Small intestine (tissue), 7 donors: ENCODE results near the gene SFRP2. TPM values are rescaled to one million over a fixed set of nuclear protein-coding genes. Genes with fewer than 3 reads are reported as not detected.

Experiments
- DNase-seq, 2 donors: peaks; one replicate each; pipeline versions ENCODE4 v3.0.0 to v3.0.0-alpha.2; 2013
- FAIRE-seq: peaks from 2 replicates; lab custom pipeline; 2012; peaks lifted over from hg19 to GRCh38; lab: Jason Lieb, UNC
- H3K27ac ChIP-seq, 3 donors: one replicate each; pipeline ENCODE4 v1.5.1; 2013; ENCODE audit warnings: low read length in 2 of 3, mild to moderate bottlenecking in 2 of 3, control low read depth in 1 of 3, inconsistent platforms in 1 of 3, low read depth in 1 of 3, moderate library complexity in 1 of 3
- H3K27me3 ChIP-seq, 3 donors: one replicate each; pipeline ENCODE4 v1.6.1; 2013; ENCODE audit warnings: low read length in 3 of 3, inconsistent platforms in 1 of 3; ENCODE audit not compliant: control insufficient read depth in 3 of 3, insufficient read depth in 3 of 3
- H3K36me3 ChIP-seq, 3 donors: one replicate each; pipeline ENCODE4 v1.6.1; 2013; ENCODE audit warnings: low read length in 3 of 3, inconsistent platforms in 1 of 3, low read depth in 1 of 3, mild to moderate bottlenecking in 1 of 3, moderate library complexity in 1 of 3; ENCODE audit not compliant: control insufficient read depth in 3 of 3, insufficient read depth in 2 of 3
- H3K4me1 ChIP-seq, 3 donors: one replicate each; pipeline ENCODE4 v1.6.1; 2013; ENCODE audit warnings: low read length in 2 of 3, inconsistent platforms in 1 of 3, low read depth in 1 of 3, mild to moderate bottlenecking in 1 of 3, moderate library complexity in 1 of 3; ENCODE audit not compliant: control insufficient read depth in 3 of 3, insufficient read depth in 2 of 3
- H3K4me3 ChIP-seq, 3 donors: one replicate each; pipeline ENCODE4 v1.5.1; 2013; ENCODE audit warnings: low read length in 3 of 3, control low read depth in 1 of 3, inconsistent platforms in 1 of 3, low read depth in 1 of 3, mild to moderate bottlenecking in 1 of 3, moderate library complexity in 1 of 3
- H3K9me3 ChIP-seq, 2 donors: one replicate each; pipeline ENCODE4 v1.6.1; 2013; ENCODE audit warnings: low read depth in 1 of 2, low read length in 1 of 2; ENCODE audit not compliant: control insufficient read depth in 2 of 2, insufficient read depth in 1 of 2
- WGBS, 3 donors: extraction: QIAGEN DNeasy Blood & Tissue Kit; methylation state at CpG; one replicate each; pipeline ENCODE4 v1.1.7; 2013; 5-methylcytosine and 5-hydroxymethylcytosine counted together
- polyA plus RNA-seq, 4 donors: library from polyadenylated mRNA; stranded (reverse) in 3 of 4; unstranded in 1 of 4; fragments of 200-250 nt in 3 of 4; fragments of 120-200 nt in 1 of 4; gene quantifications; one replicate each; pipeline versions ENCODE4 v1.2.1 to v1.2.3, GENCODE V29; 2013
- donor health status: healthy with polysubstance abuse.
- donor health status: control.
- donor health status: control.
- donor health status: Bipolar disorder and iron deficiency.
- donor health status: healthy.

SFRP2 gene
- polyA plus RNA-seq, 4 donors = 1.1 to 11.6 TPM; not detected in 2

DNA sequence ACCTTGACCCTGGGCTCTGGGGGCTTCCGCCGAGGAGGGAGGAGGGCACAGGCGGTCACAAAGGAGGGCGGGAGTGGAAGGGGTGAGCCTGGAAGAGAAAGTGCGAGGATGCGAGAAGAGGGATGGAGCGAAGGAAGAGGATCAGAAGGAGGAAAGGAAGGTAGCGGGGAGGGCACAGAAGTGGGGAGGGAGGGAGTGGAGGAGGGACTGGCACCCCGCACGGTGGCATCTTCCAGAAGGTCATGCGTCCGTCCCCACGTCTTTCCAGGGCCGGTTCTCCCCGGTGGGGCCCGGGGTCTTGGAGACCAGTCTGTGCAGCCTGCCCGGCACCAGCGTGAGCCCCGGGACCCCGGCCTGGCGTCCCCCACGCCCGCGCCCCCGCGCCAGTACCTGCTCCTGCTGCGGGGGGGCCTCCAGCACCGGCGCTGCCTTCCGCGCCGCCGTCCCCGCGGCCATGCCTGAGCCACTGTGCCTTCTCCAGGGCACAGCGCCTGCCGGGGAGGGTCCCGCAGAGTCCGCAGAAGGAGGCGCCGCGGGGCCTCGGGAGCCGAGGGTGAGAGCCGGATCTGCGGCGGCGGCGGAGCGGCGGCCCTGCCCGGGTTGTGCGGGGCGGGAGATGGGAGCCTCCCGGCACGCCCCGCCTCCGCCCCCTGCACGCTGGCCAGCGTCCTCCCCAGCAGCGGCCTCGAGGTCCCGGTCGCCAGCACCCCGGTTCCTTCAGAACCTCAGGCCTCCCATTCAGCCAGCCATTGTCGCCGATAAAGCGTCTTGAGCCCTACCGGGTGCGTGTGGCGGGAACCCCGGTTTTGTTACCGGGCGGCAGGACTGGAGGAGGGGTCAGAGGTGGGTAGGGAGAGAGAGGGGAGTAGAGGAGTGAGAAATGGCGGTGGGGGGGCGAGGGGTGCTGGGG, 29.2 kb downstream of the SFRP2 start, which contains the start of gene RNF175:
TSS of gene RNF175 (minus strand) at position 618 of the 910 bp plus-strand sequence. CDS start at position 456, 162 bp downstream.
- Histone ChIP-seq H3K4me1 (peaks cover 0 to 8% (median 0%) of the 10 kb centered on the region in 3 donors), H3K4me3 (peak within 1 kb of the TSS in 2 of 3 donors; percentile 29 to 35), H3K27me3 (peaks cover 3 to 56% (median 21%) of the 10 kb centered on the region in 3 donors), H3K27ac (no peak within 1 kb of the TSS), H3K36me3 (no peaks in the 10 kb centered on the region), H3K9me3 (peaks cover 0 to 5% of the 10 kb centered on the region in 2 donors)
- DNase-seq (peak in 1 of 2 donors; percentile 33), FAIRE-seq (no peak)
- 7 to 10% (median 8%) methylated on average over 43 to 76 of the region's 76 CpGs for WGBS, 3 donors

DNA sequence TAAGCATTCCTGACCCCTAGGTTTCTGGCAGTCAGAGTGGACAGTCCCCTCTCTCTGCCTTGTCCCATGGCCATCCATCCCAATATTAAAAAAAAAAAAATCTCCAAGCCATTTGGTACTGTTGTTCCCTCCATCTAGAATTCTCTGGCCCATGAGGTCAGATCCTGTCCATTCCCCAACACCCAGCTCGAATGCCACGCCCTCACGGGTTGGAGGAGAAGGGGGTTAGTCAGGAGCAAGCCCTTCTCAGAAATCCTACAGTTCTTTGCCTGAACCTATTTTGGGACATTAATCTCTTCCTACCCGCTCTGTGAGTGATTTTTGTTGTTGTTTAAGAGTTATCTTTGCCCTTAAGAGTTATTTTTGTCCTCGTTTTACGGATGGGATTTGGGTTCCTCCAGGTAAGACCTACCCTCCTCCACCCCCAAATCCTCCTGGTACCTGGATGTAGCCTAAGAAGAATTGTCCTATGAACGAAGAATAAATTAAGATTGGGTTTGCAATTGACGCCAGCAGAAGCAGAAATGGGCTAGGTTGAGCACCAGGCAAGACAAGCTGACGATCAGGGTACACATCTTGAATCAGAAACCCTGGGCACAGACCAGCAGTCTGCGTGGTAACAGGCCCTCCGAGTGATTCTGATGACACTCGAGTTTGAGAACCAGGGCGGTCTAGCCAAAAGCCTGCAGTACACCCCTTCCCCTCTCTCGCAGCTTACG, 30.0 kb downstream of the SFRP2 start:
- no peak overlapping the region for H3K27ac ChIP-seq
- WGBS, 3 donors = 43 to 60% (median 58%) methylated on average over 15 of the region's 15 CpGs
- no peaks in the 10 kb centered on the region for H3K36me3 ChIP-seq
- FAIRE-seq (no peak), DNase-seq (no peak)
- peaks cover 0 to 8% (median 0%) of the 10 kb centered on the region in 3 donors for H3K4me1 ChIP-seq
- H3K27me3 ChIP-seq = peaks cover 3 to 56% (median 19%) of the 10 kb centered on the region in 3 donors
- peak overlapping the region in 1 of 3 donors; percentile 18 for H3K4me3 ChIP-seq
- peaks cover 0 to 11% of the 10 kb centered on the region in 2 donors for H3K9me3 ChIP-seq

DNA sequence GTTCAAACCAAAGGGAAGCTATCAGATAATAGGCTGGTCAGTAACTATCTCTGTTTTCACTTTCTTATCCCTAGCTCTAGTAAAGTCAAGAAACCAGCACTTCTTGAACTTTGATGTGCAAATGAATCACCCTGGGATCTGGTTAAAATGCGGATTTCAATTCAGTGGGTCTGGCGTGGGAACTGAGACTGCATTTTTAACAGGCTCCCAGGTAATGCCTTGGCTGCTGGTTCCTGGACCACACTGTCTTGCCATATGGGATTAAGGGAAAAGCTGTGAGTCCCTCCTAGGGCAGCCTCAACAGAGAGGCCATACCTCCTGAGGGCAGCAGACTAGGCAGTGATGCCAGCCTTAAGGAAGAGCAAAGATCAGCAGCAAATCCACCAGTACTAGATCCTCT, 30.7 kb downstream of the SFRP2 start:
- WGBS, 3 donors = 48 to 74% (median 60%) methylated on average over 2 of the region's 2 CpGs
- H3K4me3 ChIP-seq = no peak overlapping the region
- no peak for FAIRE-seq

DNA sequence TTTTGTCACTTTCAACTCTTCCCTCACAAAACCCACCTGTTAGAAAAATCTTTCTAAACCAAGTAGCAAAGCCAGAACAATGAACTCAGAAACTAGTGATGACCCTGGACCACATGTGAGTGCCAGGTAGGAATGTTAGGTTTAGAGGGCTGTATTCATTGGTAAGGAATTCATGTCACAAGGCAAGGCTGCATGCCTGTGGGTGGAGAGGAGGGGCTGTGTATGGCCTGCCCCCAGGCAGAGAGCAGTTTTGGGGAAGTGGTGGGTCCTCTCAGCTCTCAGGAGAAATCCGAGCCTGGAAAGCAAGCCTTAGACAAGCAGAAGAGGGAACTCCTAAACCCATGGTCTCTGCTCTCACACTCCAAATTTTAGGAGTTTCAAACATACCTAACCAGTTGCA, 31.5 kb downstream of the SFRP2 start:
- Histone ChIP-seq H3K4me1 (peaks cover 0 to 8% (median 0%) of the 10 kb centered on the region in 3 donors), H3K4me3 (no peak overlapping the region), H3K27me3 (peaks cover 3 to 51% (median 19%) of the 10 kb centered on the region in 3 donors), H3K36me3 (no peaks in the 10 kb centered on the region), H3K9me3 (peaks cover 0 to 11% of the 10 kb centered on the region in 2 donors), H3K27ac (no peak overlapping the region)
- WGBS, 3 donors = 63 to 100% (median 77%) methylated on average over 1 of the region's 1 CpG
- DNase-seq (no peak), FAIRE-seq (no peak)

More for the DNA sequence above, 30.7 kb downstream of the SFRP2 start:
- Histone ChIP-seq H3K9me3 (peaks cover 0 to 11% of the 10 kb centered on the region in 2 donors), H3K36me3 (no peaks in the 10 kb centered on the region), H3K27me3 (peaks cover 3 to 54% (median 19%) of the 10 kb centered on the region in 3 donors), H3K27ac (no peak overlapping the region), H3K4me1 (peaks cover 0 to 8% (median 0%) of the 10 kb centered on the region in 3 donors)
- DNase-seq = no peak

DNA sequence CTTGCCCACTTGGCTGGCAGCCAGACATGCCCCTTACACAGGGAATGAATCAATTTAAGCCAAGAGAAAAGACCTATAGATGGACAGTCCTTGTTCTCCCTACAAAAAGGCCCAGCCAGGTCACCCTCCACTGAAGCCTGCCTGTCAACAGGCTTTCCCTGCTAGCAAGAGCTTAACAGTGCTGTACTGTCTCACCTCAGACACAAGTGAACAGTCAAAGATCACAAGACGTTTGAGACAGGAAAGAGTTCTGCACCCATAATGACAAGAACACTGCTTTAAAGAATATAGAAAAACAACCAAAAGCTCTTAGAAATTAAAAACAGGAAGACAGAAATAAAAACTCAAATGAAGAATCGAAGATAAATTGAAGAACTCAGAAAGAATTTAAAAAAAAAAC, 33.7 kb downstream of the SFRP2 start:
- Histone ChIP-seq H3K27ac (no peak overlapping the region), H3K27me3 (peaks cover 3 to 35% (median 16%) of the 10 kb centered on the region in 3 donors), H3K9me3 (peaks cover 0 to 11% of the 10 kb centered on the region in 2 donors), H3K4me1 (peaks cover 0 to 8% (median 0%) of the 10 kb centered on the region in 3 donors), H3K4me3 (no peak overlapping the region), H3K36me3 (no peaks in the 10 kb centered on the region)
- FAIRE-seq (no peak), DNase-seq (no peak)
- WGBS, 3 donors = 60 to 70% (median 63%) methylated on average over 2 of the region's 2 CpGs

DNA sequence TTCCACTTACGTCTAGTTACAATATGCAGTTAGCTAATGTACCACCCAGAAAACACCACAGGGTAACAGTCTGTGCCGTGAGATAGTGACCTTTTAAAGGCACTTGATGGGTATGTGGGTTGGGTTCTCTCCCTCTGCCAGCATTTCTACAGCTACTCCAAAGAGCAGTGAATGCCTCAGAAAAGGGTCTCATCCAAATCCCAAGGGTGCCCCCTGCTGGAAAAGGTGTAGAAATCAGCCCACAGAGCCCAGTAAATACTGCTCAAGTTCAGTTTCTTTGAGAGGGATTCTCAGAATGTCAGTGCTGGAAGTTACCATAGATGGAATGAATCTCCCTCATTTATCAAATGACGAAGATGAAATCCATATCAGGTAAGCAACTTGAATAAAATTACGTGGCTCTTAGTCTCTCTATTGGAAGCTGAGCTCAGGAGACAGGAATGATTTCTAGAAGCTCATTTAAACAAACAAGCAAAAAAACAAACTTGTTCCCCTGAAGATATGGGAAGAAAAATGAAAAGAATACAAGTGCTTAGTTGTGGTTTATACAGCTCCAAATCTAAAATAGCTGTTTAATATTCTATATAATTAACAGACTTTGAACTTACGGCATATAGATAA, 38.6 kb downstream of the SFRP2 start:
- DNase-seq = peak; percentile 69 to 80
- peaks cover 0 to 11% of the 10 kb centered on the region in 2 donors for H3K9me3 ChIP-seq
- 17 to 33% (median 26%) methylated on average over 5 of the region's 5 CpGs for WGBS, 3 donors
- H3K4me1 ChIP-seq = no peaks in the 10 kb centered on the region
- no peak overlapping the region for H3K27ac ChIP-seq
- FAIRE-seq = peak; percentile 10
- H3K4me3 ChIP-seq = no peak overlapping the region
- H3K36me3 ChIP-seq = no peaks in the 10 kb centered on the region
- H3K27me3 ChIP-seq = peaks cover 0 to 3% (median 0%) of the 10 kb centered on the region in 3 donors

DNA sequence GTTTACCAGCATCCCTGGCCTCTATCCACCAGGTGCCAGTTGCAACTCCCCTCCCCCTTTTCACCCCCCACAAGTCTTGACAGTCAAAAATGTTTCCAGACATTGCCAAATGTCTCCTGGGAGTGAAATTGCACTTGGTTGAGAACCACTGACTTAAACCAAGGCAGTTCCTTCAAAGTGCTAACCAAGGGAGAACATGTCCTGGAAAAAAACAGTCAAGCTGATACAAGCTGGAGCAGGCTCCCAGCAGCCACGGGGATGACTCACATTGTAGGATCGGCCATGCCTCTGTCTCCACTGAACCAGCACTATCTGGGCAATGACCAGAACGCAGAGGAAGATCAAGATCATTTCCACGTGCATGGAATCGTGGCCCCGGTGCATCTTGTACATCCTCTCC, 40.5 kb downstream of the SFRP2 start:
- no peak for DNase-seq
- no peaks in the 10 kb centered on the region for H3K9me3 ChIP-seq
- H3K36me3 ChIP-seq = no peaks in the 10 kb centered on the region
- no peak overlapping the region for H3K27ac ChIP-seq
- FAIRE-seq = no peak
- WGBS, 3 donors = 72 to 84% (median 76%) methylated on average over 6 of the region's 6 CpGs
- peaks cover 0 to 3% (median 0%) of the 10 kb centered on the region in 3 donors for H3K27me3 ChIP-seq
- no peak overlapping the region for H3K4me3 ChIP-seq
- H3K4me1 ChIP-seq = no peaks in the 10 kb centered on the region
